GM18909 (cell line): ENCODE data around the gene TBC1D1.

Experiments
- ATAC-seq: cut with Tn5 transposase; IDR thresholded peaks from one replicate; pipeline ENCODE4 v1.9.1; 2021; ENCODE audit warnings: mild to moderate bottlenecking; ENCODE audit not compliant: unreplicated experiment, poor library complexity

The TBC1D1 gene, protein sequence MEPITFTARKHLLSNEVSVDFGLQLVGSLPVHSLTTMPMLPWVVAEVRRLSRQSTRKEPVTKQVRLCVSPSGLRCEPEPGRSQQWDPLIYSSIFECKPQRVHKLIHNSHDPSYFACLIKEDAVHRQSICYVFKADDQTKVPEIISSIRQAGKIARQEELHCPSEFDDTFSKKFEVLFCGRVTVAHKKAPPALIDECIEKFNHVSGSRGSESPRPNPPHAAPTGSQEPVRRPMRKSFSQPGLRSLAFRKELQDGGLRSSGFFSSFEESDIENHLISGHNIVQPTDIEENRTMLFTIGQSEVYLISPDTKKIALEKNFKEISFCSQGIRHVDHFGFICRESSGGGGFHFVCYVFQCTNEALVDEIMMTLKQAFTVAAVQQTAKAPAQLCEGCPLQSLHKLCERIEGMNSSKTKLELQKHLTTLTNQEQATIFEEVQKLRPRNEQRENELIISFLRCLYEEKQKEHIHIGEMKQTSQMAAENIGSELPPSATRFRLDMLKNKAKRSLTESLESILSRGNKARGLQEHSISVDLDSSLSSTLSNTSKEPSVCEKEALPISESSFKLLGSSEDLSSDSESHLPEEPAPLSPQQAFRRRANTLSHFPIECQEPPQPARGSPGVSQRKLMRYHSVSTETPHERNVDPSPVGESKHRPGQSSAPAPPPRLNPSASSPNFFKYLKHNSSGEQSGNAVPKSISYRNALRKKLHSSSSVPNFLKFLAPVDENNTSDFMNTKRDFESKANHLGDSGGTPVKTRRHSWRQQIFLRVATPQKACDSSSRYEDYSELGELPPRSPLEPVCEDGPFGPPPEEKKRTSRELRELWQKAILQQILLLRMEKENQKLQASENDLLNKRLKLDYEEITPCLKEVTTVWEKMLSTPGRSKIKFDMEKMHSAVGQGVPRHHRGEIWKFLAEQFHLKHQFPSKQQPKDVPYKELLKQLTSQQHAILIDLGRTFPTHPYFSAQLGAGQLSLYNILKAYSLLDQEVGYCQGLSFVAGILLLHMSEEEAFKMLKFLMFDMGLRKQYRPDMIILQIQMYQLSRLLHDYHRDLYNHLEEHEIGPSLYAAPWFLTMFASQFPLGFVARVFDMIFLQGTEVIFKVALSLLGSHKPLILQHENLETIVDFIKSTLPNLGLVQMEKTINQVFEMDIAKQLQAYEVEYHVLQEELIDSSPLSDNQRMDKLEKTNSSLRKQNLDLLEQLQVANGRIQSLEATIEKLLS (N-terminal part only)

DNA sequence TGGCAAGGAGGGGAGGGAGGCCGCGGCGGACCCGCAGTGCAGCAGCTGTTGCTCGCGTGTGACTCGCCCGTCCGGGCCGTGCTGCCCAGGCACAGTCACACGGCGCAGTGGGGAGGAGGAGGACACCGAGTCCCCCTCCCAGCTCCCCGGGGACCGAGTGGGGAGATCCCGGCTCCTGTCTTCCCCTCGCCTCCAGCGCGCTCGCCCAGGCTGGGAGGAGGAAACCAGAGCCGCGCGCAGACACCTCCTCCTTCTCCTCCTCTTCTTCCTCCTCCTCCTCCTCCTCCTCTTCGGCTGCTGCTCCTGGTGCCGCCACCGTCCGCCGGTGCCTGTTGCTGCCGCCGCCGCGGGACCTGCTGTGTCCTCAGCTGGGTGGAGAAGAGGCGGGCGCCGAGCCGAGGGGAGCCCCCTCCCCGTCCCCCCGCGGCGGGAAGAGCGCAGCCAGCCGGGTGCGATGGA lies at the start of gene TBC1D1:
Gene TBC1D1 (plus strand): TSS at position 284 of the 459 bp plus-strand sequence. CDS start 11,012 bp downstream, outside the sequence.
- ATAC-seq, result peak; percentile 29

DNA sequence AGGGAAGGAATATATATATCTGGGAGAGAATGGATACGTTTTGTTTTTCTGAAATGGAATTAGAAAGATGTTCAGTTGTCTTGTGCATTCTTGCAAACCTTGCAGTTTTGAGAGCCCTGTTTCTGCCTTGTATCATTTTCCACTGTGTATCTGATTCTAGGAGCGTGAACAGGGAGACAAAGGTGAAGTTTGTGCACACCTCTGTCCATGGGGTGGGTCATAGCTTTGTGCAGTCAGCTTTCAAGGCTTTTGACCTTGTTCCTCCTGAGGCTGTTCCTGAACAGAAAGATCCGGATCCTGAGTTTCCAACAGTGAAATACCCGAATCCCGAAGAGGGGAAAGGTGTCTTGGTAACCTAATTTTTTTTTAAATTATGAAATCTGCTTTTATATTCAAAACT lies 46.7 kb upstream of the TBC1D1 start:
- no peak for ATAC-seq

DNA sequence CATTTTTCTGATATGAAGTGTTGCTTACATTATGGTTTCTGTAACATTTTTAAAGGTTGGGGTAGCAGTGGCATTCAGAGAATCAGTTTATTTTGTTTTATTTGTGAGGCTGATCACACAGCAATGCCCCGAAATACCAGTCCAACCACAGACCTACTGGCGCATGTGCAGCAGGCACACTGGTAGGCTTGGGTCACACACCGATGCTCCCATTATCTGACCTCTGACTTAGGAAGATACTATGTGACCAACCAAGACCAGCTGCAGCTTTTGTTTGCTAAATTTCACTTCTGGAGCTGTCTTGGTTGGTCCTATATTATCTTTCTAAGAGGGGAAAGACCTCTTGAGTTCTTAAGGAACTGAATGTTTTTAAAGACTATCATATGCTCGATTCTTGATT lies 45.7 kb upstream of the TBC1D1 start:
- ATAC-seq, result no peak

DNA sequence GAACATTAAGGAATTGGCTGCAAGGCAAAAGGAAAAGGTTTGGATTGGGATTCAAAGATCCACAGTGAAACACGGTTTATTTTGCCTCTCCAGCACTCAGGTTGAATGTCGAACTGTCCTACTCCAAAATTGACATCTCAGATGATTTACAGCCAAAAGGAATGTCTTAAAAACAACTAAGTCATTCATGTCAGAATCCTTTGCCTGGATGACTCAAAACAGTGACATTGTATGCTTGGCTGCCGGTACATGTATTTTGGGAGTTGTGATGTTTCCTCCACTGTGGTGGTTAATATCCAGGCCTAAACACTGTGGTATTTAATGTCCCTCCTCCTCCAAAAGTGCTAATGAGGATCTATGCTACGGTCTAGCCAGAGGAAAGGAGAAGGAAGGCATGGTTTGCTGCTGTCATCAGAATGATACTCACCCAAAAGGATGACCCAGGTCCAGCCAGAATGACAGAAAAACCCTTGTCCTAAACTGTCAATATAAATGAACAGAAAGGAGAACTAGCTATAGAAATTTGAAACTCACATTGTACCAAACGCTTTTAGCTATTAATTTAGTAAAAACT lies 43.5 kb upstream of the TBC1D1 start:
- no peak for ATAC-seq

DNA sequence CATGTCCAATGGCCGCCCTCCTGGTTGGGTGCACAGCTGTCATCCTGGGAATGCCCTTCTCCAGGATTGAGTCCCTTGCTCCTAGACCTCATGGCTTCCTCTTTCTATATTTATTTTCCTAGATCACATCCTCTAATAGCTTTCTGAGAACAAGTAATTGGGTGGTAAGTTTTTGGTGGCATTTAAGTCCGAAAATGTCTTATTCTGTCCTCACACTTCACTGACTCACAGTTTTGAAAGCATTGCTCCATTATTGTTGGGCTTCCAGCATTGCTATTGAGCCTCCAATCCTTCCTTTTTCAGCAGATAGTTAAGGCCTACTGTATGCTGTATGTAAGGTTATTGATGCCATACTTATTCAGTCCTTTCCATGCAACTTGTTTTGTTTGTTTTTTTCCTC lies 38.5 kb upstream of the TBC1D1 start:
- ATAC-seq, result no peak

DNA sequence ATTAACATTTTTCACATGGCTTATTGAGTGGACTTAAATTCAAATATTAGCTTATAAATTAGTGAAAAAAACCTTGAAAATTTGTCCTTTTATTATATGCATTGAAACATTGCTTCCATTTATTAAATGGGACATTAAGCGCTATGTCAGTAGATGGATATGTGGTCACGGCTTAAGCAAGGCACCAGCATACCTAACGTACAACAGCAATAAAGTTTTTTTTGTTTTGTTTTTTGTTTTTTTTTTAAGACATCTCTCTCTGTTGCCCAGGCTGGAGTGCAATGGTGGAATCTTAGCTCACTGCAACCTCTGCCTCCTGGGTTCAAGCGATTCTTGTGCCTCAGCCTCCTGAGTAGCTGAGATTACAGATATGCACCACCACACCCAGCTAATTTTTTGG lies 32.8 kb upstream of the TBC1D1 start:
- ATAC-seq, result no peak

DNA sequence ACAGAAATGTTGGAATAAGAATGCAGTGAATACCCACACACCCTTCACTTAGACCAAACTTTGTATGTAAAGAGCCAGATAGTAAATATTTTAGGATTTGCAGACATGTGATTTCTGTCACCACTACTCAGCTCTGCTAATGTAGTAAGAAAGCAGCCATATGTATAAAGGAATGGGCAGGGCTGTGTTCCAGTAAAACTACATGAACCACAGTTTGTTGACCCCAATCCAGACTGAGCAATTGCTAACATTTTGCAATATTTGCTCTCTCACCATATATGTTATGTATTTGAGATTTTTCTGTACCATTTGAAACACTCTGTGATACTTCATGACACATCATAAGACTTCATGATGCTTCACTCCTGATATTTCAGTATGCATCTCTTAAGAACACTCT lies 32.0 kb upstream of the TBC1D1 start:
- no peak for ATAC-seq

DNA sequence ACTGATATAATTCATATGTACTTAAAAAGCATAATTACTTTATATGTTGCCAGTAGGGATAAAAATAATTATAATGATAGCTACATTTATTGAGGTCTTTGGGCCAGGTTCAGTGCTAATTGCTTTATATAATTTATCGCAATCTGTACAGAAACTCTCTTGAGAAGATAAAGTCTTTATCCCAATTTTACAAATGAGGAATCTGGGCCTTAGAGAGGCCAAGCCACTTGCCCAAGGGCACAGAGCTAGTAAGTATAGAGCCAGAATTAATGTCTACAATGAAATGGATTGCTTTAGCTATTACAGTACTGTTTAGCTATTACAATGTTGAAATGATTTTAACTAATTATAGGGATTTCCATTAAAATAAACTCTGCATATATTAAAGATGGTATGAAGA lies 30.6 kb upstream of the TBC1D1 start:
- ATAC-seq, result no peak

DNA sequence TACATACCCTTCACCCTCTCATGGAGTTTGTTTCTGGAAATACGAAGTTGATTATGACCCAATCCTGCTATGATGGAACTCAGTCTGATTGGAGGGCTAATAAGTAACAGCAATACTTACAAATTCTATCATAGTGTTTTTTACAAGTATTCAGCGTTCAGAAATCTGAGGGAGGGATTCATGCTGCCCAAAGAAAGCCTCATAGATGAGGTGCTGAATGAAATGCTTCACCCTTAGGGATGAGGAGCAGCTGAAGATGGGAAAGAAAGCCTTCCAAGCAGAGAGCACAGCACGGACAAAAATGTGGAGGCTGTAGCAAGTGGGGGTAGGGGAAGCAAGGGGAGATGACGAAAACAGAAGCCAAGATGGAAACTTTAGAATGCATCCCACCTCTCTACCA lies 27.9 kb upstream of the TBC1D1 start:
- no peak for ATAC-seq

DNA sequence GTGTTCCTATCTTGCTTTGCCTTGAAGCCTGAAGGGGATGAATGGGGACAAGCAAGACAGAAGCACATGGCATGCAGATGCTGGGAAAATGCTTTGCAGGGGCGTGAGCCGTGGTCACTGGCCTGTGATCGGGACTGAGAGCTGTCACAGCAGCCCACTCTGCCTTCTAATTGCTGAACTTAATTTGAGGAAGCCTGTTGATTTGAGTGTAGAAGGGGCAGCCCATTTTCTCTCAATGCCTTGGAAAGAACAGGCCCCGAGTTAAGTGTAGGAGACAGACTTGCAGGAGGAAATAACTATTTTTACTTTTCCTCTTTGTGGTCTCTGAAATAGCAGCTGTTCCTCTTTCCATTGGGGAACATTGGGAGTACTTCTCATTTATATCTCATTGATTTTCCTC lies 26.1 kb upstream of the TBC1D1 start:
- no peak for ATAC-seq

DNA sequence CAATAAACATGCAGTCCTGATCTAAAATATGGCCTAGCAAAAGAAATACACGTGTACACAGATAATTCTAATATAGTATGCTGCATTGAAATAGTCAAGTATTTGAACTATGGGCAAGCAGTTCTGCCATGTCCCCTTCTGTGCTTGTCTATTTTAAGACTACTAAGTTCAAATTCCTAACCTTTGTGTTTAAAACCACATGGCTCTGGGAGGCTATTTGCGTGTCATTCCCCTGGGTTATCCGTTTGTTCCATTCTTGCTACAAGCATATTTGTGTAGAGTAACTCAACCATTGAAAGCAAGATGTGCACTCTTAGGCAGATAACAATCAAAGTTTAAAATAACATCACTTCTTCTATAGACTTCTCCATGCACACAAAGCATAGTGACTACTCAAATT lies 25.4 kb upstream of the TBC1D1 start:
- ATAC-seq, result no peak

DNA sequence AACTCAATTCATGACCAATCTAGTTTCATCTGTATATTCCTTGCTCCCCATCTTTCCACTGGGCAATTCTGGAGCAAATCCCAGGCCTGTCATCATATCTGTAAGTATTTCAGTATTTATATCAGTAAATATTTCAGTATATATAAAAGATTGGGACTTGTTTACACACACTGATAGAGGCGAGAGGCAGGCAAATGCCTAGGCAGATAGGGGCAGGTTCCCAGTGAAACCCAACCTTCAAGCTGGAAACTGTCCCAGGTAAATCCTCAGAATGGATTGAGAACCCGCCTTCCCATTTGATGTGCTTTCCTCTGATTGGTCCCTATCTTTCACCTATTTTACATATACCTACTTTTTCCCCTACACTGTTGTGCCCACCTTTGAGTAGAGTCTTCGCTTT lies 23.8 kb upstream of the TBC1D1 start:
- no peak for ATAC-seq

DNA sequence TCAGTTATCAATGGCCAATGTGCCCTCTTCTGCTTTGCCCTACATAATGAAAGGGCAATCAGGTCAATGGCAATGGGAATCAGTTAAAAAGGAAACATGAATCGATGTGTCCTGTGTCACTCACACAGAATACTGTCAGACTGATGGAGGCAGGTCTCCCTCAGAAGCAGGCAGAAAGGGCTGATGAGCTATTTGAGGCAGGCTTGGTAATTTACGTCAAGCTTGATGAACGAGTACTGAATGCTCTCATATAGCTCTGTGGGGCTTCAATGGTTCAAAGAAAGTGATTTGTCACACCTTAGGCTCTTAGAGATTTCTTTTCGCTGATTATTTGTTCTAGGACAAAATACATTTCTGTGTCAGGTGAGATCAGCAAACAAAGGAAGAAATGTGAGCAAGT lies 22.6 kb upstream of the TBC1D1 start:
- ATAC-seq, result no peak

DNA sequence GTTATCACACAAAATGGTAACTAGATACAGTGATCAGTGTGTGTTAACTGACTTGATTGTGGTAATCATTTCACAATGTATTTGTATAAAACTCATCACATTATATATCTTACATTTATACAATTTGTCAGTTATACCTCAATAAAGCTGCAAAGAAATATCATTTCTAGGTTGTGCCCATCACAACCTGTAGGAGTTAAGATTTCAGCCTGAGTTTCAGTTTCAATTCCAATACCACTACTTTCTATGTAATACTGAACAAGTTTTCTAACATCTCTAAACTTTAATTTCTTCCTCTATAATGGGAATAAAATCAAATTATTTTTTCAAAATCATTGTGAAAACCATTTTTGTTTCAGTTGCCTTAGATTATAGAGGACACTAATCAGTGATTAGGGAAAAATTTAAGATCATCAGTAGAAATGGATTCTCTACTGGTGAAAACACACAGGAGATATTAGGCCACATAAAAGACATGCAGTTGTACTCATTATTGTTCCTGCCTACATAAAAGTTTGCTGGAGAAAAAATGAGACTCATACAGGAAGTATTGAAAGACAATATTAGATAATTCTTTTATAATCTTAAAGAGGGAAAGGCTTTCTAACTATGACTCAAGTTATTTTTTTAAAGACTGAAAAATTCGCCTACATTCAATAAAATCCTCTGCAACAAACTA lies 18.4 kb upstream of the TBC1D1 start:
- peak; percentile 59 for ATAC-seq

DNA sequence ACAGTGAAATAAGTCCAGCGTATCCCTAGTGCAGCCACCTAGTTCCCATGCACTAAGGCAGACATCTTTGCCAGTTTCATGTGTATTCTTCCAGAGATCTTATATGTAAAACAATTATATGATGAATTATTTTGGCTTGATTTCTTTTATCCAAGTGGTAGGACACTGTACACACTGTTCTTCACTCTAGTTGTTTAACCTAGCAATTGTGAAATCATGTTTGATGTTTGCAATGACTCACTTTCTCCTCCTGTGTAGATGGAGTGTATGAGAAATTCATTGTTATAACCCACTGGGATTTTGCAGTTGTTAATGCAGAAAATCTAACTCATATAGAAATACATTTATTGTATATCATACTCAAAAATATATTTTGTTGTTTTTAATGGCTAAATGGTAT lies 17.5 kb upstream of the TBC1D1 start:
- ATAC-seq, result no peak

DNA sequence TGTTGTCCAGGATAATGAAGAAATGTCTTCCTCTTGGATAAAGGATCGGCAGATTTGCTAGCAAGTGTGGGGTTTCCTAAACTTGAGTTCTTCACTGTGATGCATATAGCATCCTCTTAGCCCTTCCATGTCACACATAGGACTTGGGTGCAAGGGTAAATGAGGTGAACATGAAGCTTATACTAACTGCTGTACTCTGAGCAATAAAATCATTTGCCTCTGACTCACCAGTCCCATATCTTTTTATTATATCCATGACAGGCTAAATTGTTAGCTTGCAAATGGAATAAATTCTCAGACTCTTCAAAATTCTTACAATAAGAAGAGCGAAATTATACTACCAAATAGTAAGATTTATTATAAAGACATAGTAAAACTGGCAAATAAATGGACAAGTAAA lies 14.7 kb upstream of the TBC1D1 start:
- ATAC-seq, result no peak

DNA sequence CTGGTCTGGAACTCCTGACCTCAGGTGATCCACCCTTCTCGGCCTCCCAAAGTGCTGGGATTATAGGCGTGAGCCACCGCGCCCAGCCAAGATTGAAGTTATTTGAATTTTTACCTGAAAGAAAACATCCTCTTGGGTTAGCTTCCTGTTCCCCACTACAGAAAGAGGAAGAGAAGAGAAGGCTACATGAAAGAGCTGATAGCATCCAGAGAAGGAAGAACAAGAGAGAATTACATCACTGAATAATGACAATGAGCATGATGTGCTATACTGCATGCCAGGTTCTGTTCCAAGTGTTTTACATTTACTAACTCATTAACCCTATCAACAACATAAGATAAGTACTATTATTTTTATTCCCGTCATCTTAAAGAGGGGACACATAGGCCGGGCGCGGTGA lies 11.5 kb upstream of the TBC1D1 start:
- ATAC-seq, result no peak

DNA sequence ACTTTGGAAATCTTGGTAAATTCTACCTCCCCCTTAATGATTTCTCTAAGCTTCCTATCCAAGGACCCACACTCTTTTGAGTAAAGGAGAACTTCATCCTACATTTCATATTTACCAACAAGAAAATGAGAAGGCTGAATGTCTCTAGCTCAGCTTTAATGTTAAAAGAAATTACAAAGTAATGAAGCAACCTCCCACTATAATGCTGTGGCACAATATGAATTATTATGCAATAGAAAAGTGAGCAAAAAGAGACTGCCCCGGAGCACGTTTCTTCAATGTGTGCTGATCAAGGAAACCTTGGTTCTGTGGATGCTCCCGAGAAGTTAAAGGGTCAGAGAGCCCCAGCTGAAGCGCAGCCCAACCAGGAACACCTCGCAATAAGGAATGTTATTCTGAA lies 9.1 kb upstream of the TBC1D1 start:
- no peak for ATAC-seq

DNA sequence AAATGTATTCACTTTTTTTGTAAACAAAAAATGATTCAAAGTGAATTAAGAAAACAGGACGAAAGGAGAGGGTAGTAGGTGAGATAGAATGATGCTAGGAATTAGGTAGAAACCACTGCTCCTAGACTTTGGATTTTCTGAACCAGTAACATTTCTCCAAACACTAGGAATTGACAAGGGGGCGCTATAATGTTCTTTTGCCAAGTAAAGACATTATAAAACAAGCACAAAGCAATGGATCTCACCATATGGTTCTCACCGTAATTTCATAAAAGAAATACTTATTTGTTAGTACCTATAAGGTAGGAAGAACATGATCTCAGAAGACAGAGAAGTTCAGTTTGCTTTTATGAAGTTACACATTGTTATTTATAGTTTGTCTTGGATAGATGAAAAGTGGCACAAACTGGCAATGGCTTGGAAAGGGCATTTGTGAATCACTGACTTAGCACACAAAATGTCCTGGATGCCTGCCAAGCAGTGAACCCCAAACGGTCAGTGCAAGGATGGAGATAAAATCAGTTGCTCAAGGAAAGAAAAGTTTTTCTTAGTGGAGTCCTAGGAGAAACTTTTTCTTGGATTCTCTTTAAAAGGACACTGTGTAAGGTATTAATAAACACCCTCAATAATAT lies 8.1 kb upstream of the TBC1D1 start:
- ATAC-seq, result no peak
